Epithelial cell of prostate (primary cell): Measurements from ENCODE around the gene PFDN1.

Experiments used
- DNase-seq: peaks from one replicate; pipeline ENCODE4 v3.0.0-alpha.2; 2011; ENCODE audit warnings: low read depth, low spot score
- H3K27ac ChIP-seq: fragments of 450-650 bp; 2 replicates; pipeline ENCODE4 v1.5.1; 2017; ENCODE audit warnings: mild to moderate bottlenecking

PFDN1 gene

GRCh38 chr5:140329739-140330481 is 27.0 kb upstream of the PFDN1 start:
- no peak overlapping the region for H3K27ac ChIP-seq
- DNase-seq = no peak

- DNase-seq = no peak
- H3K27ac ChIP-seq = no peak overlapping the region
These were observed 25.3 kb upstream of the PFDN1 start for GRCh38 chr5:140328036-140328764.

- no peak for DNase-seq
- H3K27ac ChIP-seq = no peak overlapping the region
These were observed 24.7 kb upstream of the PFDN1 start for GRCh38 chr5:140327589-140327988.

- no peak overlapping the region for H3K27ac ChIP-seq
- no peak for DNase-seq
These were observed 22.6 kb upstream of the PFDN1 start for GRCh38 chr5:140325486-140325885.

GRCh38 chr5:140324617-140325241 is 21.8 kb upstream of the PFDN1 start:
- no peak overlapping the region for H3K27ac ChIP-seq
- no peak for DNase-seq

GRCh38 chr5:140324041-140324600 is 21.2 kb upstream of the PFDN1 start:
- H3K27ac ChIP-seq = peak overlapping the region; percentile 83
- DNase-seq = no peak

GRCh38 chr5:140322751-140323731 is 20.1 kb upstream of the PFDN1 start:
- peak overlapping the region; percentile 83 for H3K27ac ChIP-seq
- DNase-seq = no peak

- peak overlapping the region; percentile 83 for H3K27ac ChIP-seq
- DNase-seq = no peak
These were observed 18.9 kb upstream of the PFDN1 start for GRCh38 chr5:140321796-140322195.

GRCh38 chr5:140319833-140320232 is 16.9 kb upstream of the PFDN1 start:
- DNase-seq = no peak
- no peak overlapping the region for H3K27ac ChIP-seq

- DNase-seq = no peak
- H3K27ac ChIP-seq = peak overlapping the region; percentile 68
These were observed 15.9 kb upstream of the PFDN1 start for GRCh38 chr5:140318792-140319191.

GRCh38 chr5:140317859-140318258 is 15.0 kb upstream of the PFDN1 start:
- no peak for DNase-seq
- peak overlapping the region; percentile 68 for H3K27ac ChIP-seq

GRCh38 chr5:140312791-140313189 is 9.9 kb upstream of the PFDN1 start:
- peak overlapping the region; percentile 83 for H3K27ac ChIP-seq
- DNase-seq = no peak

GRCh38 chr5:140312067-140312790 is 9.3 kb upstream of the PFDN1 start:
- peak; percentile 88 for DNase-seq
- H3K27ac ChIP-seq = peak overlapping the region; percentile 83

GRCh38 chr5:140311011-140311467 is 8.1 kb upstream of the PFDN1 start:
- peak overlapping the region; percentile 83 for H3K27ac ChIP-seq
- no peak for DNase-seq

- no peak for DNase-seq
- peak overlapping the region; percentile 83 for H3K27ac ChIP-seq
These were observed 7.5 kb upstream of the PFDN1 start for GRCh38 chr5:140310434-140310833.

GRCh38 chr5:140309706-140310249 is 6.9 kb upstream of the PFDN1 start:
- DNase-seq = no peak
- H3K27ac ChIP-seq = no peak overlapping the region

GRCh38 chr5:140305471-140305870 is 2.6 kb upstream of the PFDN1 start:
- DNase-seq = no peak
- H3K27ac ChIP-seq = no peak overlapping the region

GRCh38 chr5:140303966-140304365 is 1.1 kb upstream of the PFDN1 start:
- DNase-seq = no peak
- H3K27ac ChIP-seq = no peak overlapping the region

- H3K27ac ChIP-seq = no peak overlapping the region
- no peak for DNase-seq
These were observed 1.8 kb downstream of the PFDN1 start for GRCh38 chr5:140301136-140301535.
